Endometrial microvascular endothelial cells (primary cell): ENCODE data around the gene BTRC. TPM values are rescaled to one million over a fixed set of nuclear protein-coding genes. Genes with fewer than 3 reads are reported as not detected.
"Not testable (repeated sequence)": the region's sequence is repeated elsewhere in the genome, so short reads cannot be mapped to it uniquely, and the experiment has no call there.

ENCODE experiments used
- in situ Hi-C: cut with HindIII; loops from 2 replicates; pipeline ENCODE4 v1.10.0; 2017; ENCODE audit warnings: low sequenced_read_pairs, low pct_unique_long_range_greater_than_20kb; ENCODE audit errors: inconsistent ontology term
- total RNA-seq: library from RNA; depleted of rRNA; stranded (reverse); fragments of >200 nt; gene quantifications from one replicate; pipeline ENCODE4 v1.2.3, GENCODE V29; 2015; ENCODE audit errors: inconsistent ontology term

The BTRC gene
- total RNA-seq, 1 donor from 2014 or later: 14.5 TPM

DNA sequence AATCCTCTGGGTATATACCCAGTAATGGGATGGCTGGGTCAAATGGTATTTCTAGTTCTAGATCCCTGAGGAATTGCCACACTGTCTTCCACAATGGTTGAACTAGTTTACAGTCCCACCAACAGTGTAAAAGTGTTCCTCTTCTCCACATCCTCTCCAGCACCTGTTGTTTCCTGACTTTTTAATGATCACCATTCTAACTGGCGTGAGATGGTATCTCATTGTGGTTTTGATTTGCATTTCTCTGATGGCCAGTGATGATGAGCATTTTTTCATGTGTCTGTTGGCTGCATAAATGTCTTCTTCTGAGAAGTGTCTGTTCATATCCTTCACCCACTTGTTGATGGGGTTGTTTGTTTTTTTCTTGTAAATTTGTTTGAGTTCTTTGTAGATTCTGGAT, 68.0 kb downstream of the BTRC start:
- in situ Hi-C loops: not testable (repeated sequence)

- in situ Hi-C loops: no loop called here
These were observed 71.6 kb downstream of the BTRC start for GRCh38 chr10:101425535-101425934.

DNA sequence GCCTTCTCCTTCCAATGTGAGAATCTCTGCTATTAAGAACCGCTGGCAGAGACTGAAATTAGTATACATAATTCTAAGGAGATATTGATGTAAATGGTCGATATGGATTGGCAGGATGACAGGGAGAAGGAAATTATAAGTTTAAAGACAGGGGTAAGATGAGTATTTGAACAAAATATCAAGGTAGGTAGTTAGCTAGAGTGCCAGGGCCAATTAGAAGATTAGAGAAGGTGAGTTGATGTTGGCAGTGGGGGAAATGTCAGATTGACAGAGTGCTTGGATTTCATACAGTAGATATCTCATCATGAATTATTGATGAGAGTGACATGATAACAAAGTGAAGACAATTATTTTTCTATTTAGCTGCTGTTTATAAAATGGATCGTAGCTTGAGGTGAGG, 74.1 kb downstream of the BTRC start:
- in situ Hi-C loops: no loop called here

GRCh38 chr10:101429423-101429822, 75.5 kb downstream of the BTRC start:
- in situ Hi-C loops: no loop called here

DNA sequence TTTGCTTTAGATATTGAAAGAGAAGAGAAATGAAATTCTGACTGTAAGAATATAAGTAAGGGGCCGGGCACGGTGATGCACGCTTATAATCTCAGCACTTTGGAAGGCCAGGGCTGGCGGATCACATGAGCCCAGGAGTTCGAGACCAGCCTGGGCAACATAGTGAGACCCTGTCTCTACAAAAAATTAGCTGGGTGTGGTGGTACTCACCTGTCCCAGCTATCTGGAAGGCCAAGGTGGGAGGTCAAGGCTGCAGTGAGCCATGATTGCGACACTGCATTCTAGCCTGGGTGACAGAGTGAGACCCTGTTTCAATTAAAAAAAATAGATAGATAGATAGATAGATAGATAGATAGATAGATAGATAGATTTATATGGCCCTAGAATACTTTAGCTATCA, 82.3 kb downstream of the BTRC start:
- in situ Hi-C loops: no loop called here

DNA sequence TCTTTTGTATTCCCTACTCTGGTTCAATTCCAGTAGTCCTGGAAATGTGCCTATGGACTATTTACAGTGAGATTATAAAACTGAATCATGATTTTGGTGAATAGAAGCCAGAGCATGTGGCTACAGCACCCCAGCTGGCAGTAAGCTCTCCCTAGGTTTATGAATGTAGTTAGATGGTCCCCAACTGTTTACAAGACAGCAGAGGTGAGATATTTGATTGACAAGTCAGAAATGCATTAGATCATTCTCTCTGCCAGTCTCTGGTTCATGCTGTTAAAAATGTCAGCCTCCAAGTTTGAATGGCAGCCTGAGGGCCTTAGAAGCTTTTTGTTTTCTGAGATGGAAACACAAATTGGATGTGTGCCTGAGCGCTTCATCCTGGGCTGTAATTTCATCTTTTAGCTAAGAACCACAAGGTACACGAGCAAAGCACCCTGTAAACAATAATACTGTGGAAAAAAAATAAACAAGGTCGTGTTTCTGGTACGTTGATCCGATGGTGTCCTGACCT, 85.0 kb downstream of the BTRC start:
- in situ Hi-C loops: no loop called here

DNA sequence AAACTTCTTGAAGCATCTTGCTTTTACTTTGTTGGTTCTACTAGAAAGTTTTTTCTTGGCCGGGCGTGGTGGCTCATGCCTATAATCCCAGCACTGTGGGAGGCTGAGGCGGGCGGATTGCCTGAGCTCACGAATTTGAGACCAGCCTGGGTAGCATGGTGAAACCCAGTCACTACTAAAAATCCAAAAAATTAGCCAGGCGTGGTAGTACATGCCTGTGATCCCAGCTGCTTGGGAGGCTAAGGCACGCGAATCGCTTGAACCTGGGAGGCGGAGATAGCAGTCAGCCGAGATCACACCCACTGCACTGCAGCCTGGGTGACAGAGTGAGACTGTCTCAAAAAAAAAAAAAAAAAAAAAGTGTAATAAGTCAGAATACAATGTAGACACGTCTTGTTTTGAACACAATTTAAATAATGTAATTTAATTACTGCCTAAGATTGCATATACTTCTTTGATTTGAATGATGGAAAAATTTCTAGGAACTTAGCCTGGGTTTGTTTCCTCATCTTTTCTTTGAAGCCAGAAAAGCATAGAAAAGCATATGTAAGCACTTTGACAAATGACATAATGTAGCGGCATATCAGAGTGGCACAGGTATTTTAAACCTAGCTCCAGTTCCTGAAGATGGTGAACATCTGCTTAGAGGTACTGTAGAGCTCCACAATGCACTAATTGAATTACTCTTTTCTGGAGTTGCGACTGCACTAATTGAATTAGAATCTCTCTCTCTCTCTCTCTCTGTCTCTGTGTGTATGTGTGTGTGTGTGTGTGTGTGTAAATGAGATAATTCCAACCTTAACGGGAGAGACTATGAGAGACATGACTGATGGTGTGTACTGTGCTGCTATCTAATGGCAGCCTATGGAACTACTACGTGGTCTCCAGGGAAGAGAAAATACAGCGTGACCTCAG, 87.8 kb downstream of the BTRC start:
- in situ Hi-C loops: no loop called here

GRCh38 chr10:101442456-101442800, 88.5 kb downstream of the BTRC start:
- in situ Hi-C loops: no loop called here

DNA sequence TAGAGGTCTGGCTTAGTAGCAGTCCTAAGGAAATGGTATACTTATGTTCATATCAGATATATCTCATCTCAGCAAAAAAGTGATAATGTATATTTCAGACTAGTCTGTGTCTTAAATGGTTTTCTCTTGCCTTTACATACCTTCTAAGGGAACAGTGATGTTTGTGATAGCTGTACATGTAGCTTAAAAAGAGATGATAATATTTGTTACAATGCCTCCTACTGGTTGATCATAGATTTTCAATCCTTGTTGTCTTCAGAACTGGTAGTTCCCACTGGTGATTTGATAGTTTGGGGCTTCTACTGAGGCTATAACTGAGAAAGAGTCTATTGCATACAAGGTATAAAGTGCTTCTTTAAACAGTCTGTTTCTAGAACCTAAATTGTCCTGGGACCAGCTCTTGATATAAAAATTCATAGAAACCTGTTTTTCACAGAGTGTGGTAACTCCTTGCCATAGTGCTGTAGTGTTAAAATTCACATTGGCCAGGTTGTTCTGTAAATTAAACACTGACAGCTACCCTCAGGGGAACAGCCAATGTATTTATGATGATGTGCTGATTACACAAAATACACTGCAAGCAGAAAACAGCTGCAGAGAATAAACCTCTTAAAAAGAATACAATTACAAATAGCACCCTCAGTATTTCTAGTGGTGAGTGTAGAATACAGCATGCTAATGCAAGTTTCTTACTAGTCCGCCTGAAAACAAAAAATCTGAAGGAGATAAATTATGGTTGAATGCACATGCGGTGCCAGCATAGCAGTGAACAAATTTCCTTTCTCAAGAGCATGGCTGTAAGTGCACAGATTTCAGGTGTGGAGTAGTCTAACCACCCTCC, 90.3 kb downstream of the BTRC start:
- in situ Hi-C loops: no loop called here

- in situ Hi-C loops: no loop called here
These were observed 92.1 kb downstream of the BTRC start for GRCh38 chr10:101446071-101446470.

GRCh38 chr10:101446947-101447346, 93.0 kb downstream of the BTRC start:
- in situ Hi-C loops: no loop called here

DNA sequence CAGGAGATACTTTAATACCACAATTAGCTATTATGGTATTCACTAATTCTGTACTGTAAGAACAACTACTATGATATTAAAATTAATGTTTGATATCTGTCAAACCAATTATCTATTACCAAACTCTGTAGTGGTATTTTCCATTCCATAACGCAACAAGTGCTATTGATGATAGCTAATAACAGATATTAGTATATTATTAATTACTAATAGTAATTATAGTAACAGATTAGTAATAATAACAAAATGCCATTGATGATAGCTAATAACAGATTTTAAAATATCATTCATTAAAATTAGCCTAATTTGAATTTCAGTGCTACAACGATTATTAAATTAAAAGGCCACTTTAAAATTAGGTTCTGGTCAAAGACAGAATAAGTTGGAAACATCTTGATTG, 93.5 kb downstream of the BTRC start:
- in situ Hi-C loops: no loop called here

- in situ Hi-C loops: no loop called here
These were observed 96.5 kb downstream of the BTRC start for GRCh38 chr10:101450277-101451080.

GRCh38 chr10:101451261-101451660, 97.3 kb downstream of the BTRC start:
- in situ Hi-C loops: no loop called here

- in situ Hi-C loops: no loop called here
These were observed 97.7 kb downstream of the BTRC start for GRCh38 chr10:101451667-101452069.

GRCh38 chr10:101452176-101452575, 98.2 kb downstream of the BTRC start:
- in situ Hi-C loops: no loop called here

- in situ Hi-C loops: no loop called here
These were observed 98.6 kb downstream of the BTRC start for GRCh38 chr10:101452593-101452992.

GRCh38 chr10:101453318-101453717, 99.4 kb downstream of the BTRC start:
- in situ Hi-C loops: no loop called here
